Stimulated activated CD8-positive, alpha-beta memory T cell treated with anti-CD3 and anti-CD28 coated beads, Interleukin-7, amount 100 ng/mL, for 24 hours (primary cell): ENCODE measurements around the gene ATP6V0C.
"Not testable (repeated sequence)": the region's sequence is repeated elsewhere in the genome, so short reads cannot be mapped to it uniquely, and the experiment has no call there.

Experiments
- DNase-seq: peaks from one replicate; pipeline ENCODE4 v3.0.0-alpha.2; 2020; ENCODE audit warnings: low read depth

Gene ATP6V0C

DNA sequence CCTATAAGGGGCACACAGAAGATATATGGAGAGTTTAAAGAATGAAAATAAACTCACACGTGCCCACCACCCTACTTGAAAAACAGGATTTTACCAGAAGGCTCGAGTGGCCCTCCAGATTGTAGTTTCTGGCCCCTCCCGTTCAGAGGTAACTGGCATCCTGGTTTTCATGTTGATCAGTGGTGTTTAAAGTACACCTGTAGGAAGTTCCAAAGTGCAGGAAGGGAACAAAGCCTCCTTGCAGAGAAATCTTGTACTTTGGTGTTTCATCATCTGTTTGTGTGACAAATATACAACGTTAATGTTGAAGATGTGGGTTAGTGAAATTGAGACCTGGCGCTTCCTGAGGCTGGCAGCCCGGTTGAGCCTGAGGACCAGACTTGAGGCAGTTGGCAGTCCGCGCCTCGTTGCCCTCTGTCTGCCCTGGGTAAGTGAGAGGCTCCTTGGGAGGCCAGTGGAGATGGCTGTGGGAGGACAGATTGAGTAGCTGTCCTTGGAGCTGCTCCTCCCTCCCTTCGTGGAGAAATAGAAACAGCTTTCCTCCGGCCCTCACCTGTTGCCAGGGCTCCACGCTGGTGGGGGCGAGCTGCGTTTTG lies 36.6 kb downstream of the ATP6V0C start:
- DNase-seq, result not testable (repeated sequence)

DNA sequence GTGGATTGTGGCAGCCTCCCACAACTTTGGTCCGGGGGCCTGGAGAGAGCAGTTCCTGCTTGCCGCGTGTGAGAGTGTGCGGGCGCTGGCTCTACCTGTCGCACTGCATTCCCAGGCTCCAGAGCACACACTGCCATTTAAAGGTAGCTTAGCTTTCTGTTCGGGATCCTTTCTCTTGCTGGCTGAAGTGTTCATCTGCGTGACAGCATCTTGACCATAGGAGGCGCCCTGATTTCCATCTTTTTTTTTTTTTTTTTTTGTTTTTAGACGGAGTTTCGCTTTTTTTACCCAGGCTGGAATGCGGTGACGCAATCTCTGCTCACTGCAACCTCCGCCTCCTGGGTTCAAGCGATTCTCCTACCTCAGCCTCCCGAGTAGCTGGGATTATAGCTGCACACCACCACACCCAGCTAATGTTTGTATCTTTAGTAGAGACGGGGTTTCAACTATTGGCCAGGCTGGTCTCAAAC lies 37.7 kb downstream of the ATP6V0C start:
- DNase-seq, result not testable (repeated sequence)

DNA sequence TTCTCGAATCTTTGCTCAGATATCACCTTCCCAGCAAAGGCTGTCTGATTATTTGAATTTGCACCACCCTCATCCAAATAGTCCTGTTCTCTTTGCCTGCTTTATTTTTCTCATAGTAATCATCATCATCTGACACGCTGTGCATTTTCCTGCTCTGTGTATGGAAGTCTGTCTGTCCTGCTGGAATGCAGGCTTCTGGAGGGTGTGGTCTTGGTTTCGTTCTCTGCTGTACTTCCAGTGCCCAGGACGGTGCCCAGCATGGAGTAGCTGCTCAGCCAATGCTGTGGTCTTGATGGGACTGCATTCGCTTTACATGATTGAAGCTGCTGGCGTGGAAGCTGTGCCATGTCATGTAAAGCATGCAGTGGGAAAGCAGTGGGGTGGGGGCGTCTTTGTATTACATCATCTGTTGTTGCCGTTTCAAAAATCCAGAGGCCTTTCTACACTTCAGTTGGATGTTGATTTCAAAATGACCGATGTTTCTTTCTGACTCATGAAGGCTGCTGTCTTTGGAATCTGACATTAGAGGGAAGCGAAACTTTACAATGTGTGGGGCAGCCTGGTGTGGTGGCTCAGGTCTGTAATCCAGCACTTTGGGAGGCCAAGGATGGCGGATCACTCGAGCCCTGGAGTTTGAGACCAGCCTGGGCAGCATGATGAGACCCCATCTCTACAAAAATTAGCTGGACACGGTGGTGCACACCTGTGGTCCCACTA lies 41.1 kb downstream of the ATP6V0C start:
- DNase-seq, result not testable (repeated sequence)

DNA sequence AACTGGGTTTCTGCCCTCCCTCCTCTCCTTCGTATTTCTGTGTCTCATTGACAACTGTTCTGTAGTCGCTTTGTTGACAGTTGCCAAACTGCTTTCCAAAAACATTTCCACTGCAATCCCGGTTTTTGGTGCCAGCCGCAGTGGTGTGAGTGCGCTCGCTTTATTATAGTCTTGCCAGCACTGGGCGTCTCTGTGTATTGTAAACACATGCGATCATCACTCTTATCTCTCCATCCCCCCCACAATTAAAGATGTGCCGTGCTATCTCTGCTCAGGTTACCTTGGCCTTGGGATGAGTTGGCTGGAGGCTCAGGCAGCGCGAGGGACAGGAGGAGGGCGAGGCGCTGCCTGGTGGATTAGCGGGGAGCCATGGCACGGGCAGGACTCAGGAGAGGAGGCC lies 43.4 kb downstream of the ATP6V0C start:
- not testable (repeated sequence) for DNase-seq

DNA sequence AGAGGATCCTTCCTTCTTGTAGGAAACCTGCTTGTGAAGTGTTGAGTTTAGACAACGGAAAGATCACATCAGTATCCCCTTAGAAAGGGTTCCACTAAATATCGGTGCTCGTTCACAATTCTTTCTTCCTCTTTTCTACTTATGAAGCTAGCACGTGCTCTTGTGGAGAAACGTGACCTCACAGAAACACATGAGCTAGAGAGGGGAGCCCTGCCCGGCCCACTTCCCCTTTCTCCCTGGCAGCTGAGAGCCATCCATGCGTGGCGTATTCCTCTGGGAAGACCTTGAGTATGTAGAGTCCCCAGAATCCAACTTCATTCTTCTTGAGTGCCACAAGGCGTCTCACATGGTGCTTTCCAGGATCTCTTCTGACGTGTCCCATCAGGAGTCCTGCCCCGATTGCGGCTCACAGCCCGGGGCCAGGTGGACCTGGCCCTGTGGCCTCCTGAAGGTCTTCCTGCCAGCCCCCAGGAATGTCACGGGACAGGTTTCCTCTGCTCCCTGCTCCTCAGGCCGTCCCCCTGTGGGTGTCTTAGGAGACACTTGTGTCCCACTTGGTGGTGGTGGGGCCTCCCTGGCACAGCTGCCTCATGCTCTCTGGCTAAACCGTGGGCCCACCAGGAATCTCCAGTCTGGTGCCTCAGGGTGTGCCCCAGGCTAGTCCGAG lies 46.5 kb downstream of the ATP6V0C start:
- not testable (repeated sequence) for DNase-seq

DNA sequence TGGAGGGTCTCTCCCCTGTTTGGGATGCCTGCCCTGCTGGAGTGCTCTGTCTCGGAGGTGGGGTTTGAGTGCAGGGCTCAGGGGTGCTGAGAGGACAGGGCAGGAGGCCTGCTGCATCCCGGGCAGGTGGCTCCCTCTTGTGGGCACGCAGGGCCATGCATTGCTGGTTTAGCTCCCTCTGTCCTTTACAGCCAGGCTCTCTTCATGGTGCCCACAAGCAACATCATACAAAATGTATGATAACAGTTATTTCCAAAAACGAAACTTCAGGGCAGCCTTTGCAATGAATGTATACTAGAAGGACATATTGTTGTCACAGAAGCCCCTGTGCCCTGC lies 47.0 kb downstream of the ATP6V0C start:
- peak; percentile 26 for DNase-seq

DNA sequence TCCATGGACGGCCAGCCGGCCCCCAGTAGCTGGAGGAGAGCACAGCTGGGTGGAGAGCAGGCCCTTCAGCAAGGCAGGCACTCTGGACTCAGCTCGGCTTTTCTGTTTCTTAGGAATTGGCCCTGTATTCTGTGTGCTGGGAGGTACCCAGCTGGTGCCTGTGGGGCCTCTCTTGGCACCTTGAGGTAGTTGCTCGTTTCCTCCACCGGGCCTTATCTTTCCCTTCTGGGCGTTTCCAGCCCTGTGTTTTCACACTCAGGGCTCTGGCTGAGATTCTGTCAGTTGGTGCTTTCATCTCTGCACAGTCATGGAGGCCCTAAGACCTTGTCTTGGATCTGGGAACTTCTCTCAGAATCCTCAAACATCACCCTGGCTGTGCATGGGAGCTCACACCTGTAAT lies 53.8 kb downstream of the ATP6V0C start:
- not testable (repeated sequence) for DNase-seq

DNA sequence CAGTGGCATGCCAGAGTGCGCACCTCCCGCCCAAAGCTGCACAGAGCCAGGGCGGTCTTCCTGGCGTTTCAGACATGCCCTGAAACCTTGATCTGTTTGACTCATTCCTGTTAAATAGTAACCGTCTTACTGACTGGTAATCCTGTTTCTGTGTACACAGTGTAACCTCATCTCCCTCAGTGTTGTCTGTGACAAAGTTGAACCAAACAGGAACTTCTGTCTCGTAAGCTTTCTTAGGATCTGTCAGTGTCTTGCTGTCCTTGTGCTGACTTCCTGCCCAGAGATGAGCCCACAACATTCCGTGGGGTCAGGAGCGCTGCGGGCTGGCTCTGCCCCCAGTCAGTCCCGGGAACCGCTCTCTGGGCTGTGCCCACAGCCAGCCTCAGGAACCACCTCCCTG lies 54.8 kb downstream of the ATP6V0C start:
- DNase-seq, result not testable (repeated sequence)
